ENCODE results near the gene DMAC2L.

The DMAC2L gene

DNA sequence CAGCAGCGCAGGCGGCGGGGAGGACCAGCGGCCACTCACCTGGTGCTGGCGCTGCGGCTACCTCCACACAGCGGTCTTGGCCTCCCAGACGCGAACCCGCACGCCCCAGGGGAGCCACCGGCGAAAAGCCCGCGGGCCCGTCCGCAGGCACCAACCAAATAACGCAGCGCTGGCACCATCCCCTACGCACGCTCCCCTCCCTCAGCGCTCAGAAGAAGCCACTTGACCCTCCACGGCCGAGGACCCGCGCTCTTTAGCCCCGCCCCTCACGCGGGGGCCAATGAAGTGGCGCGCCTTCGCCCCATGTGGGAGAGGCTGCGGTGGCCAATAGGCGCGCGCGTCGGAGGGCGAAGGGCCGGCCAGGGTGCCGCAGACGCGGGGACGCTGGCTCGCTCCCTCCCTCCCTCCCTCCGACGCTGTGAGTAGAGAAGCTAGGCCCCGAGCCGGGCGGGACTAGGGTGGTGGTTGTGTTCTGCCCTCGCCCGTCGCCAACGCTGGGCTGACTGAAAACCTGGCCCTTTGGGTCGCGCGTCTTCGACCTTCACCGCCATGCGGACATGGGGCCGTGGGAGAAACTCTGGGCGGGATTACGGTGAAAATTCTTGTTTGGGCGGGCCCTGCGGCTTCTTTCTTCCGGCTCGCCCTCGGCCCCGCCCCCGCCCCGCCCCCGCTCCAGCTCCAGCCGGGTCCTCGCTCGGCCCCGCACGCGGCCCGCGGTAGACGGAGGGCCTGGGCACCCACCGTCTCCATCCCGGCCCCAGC lies at the start of gene DMAC2L, which contains the start of gene L2HGDH:
DMAC2L (plus strand) TSS at position 353 of the 762 bp plus-strand sequence. CDS start 9,164 bp downstream, outside the sequence.
L2HGDH (minus strand) TSS at position 258 of the 762 bp plus-strand sequence; CDS start at position 179, 79 bp downstream.
- DNase-seq (ENCODE audit: insufficient read length, low spot score) (peak; percentile 76), FAIRE-seq (peak; percentile 55)
- TF ChIP-seq POLR2A (IDR thresholded peaks at IDR 0.05; ENCODE audit: low read depth, low read length), result 0 out of 2 replicates have a peak, but pooled peaks have one; percentile 38

- FAIRE-seq (no peak), DNase-seq (ENCODE audit: insufficient read length, low spot score) (no peak)
- no peak for TF ChIP-seq POLR2A (IDR thresholded peaks at IDR 0.05; ENCODE audit: low read depth, low read length)
These were observed 49.3 kb upstream of the DMAC2L start for GRCh38 chr14:50262865-50263264.

- DNase-seq (ENCODE audit: insufficient read length, low spot score) (no peak), FAIRE-seq (no peak)
- TF ChIP-seq POLR2A (IDR thresholded peaks at IDR 0.05; ENCODE audit: low read depth, low read length), result no peak
These were observed 48.8 kb upstream of the DMAC2L start for GRCh38 chr14:50263321-50263720.

GRCh38 chr14:50265029-50265428 lies 47.1 kb upstream of the DMAC2L start:
- FAIRE-seq (no peak), DNase-seq (ENCODE audit: insufficient read length, low spot score) (no peak)
- TF ChIP-seq POLR2A (IDR thresholded peaks at IDR 0.05; ENCODE audit: low read depth, low read length), result no peak

- no peak for TF ChIP-seq POLR2A (IDR thresholded peaks at IDR 0.05; ENCODE audit: low read depth, low read length)
- no peak for DNase-seq (ENCODE audit: insufficient read length, low spot score)
- FAIRE-seq, result no peak
These were observed 41.2 kb upstream of the DMAC2L start for GRCh38 chr14:50270932-50271331.

DNA sequence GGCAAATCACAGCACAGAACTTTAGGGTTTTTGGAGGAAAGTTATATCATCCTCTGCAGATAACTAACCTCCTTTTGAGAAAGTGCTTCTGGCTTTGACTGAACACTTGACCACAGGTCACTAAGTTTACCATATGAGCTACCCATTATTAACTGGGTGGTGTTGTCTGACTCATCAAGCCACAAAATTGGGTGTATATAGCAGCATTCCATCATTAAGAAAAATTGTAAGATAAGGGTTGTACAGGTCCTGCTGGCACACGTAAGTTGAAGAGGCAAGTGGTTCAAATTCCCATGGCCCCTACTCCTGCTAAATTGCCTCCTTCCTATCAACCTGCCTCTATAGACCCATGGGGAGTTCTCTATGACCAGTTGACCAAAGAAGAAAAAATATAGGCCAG lies 39.6 kb upstream of the DMAC2L start:
- DNase-seq (ENCODE audit: insufficient read length, low spot score) (no peak), FAIRE-seq (no peak)
- TF ChIP-seq POLR2A (IDR thresholded peaks at IDR 0.05; ENCODE audit: low read depth, low read length), result no peak

GRCh38 chr14:50285861-50286260 lies 26.3 kb upstream of the DMAC2L start:
- no peak for FAIRE-seq
- no peak for TF ChIP-seq POLR2A (IDR thresholded peaks at IDR 0.05; ENCODE audit: low read depth, low read length)

GRCh38 chr14:50288146-50288545 lies 24.0 kb upstream of the DMAC2L start:
- DNase-seq (ENCODE audit: insufficient read length, low spot score) (no peak), FAIRE-seq (no peak)
- no peak for TF ChIP-seq POLR2A (IDR thresholded peaks at IDR 0.05; ENCODE audit: low read depth, low read length)

More at GRCh38 chr14:50285861-50286260, 26.3 kb upstream of the DMAC2L start:
- no peak for DNase-seq (ENCODE audit: insufficient read length, low spot score)

- FAIRE-seq (no peak), DNase-seq (ENCODE audit: insufficient read length, low spot score) (no peak)
- no peak for TF ChIP-seq POLR2A (IDR thresholded peaks at IDR 0.05; ENCODE audit: low read depth, low read length)
These were observed 21.8 kb upstream of the DMAC2L start for GRCh38 chr14:50290306-50290705.

GRCh38 chr14:50299585-50299984 lies 12.5 kb upstream of the DMAC2L start:
- TF ChIP-seq POLR2A (IDR thresholded peaks at IDR 0.05; ENCODE audit: low read depth, low read length), result no peak
- DNase-seq (ENCODE audit: insufficient read length, low spot score) (no peak), FAIRE-seq (no peak)

- no peak for DNase-seq (ENCODE audit: insufficient read length, low spot score)
- no peak for TF ChIP-seq POLR2A (IDR thresholded peaks at IDR 0.05; ENCODE audit: low read depth, low read length)
- FAIRE-seq, result no peak
These were observed 10.2 kb upstream of the DMAC2L start for GRCh38 chr14:50301914-50302313.

- FAIRE-seq, result no peak
- TF ChIP-seq POLR2A (IDR thresholded peaks at IDR 0.05; ENCODE audit: low read depth, low read length), result no peak
- DNase-seq (ENCODE audit: insufficient read length, low spot score), result no peak
These were observed 8.2 kb upstream of the DMAC2L start for GRCh38 chr14:50303744-50304471.

DNA sequence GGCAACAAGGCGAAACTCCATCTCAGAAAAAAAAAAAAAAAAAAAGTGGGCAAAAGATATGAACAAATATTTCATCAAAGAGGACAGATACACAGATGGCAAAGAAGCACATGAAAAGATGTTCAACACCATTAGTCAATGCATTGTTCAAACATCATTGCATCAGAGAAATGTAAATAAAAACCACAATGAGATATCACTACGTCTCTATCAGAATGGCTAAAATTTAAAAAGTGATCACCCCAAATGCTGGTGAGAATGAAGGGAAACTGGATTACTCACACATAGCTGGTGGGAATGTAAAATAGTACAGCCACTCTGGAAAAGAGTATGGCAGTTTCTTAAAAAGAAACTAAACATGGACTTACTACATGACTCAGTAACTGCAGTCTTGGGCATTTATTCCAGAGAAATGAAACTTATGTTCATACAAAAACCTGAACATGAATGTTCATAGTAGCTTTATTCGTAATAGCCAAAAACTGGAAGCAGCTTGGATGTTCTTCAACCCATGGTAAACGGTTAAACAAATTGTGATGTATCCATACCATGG lies 3.7 kb upstream of the DMAC2L start:
- DNase-seq (ENCODE audit: insufficient read length, low spot score) (no peak), FAIRE-seq (peak; percentile 57)
- TF ChIP-seq POLR2A (IDR thresholded peaks at IDR 0.05; ENCODE audit: low read depth, low read length), result no peak

DNA sequence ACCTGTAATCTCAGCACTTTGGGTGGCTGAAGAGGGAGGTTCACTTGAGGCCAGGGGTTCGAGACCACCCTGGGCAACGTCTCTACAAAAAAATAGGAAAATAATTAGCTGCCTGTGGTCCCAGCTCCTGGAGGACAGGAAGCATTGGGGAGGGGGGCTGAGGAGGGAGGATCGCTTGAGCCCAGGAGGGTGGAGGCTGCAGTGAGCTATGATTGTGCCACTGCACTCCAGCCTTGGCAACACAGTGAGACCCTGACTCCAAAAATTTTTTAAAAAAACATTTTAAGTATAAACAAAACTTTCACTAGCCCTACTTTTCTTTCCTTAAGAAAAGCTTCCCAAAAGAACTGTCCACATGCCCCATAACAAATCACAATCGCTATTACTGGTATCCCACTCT lies 1.7 kb upstream of the DMAC2L start:
- TF ChIP-seq POLR2A (IDR thresholded peaks at IDR 0.05; ENCODE audit: low read depth, low read length), result no peak
- FAIRE-seq, result no peak
- DNase-seq (ENCODE audit: insufficient read length, low spot score), result no peak

Measured in H54 (cell line).